Mucosa of rectum (tissue), 2 donors: ENCODE results near the gene KRTAP5-7.

ENCODE experiments used
- H3K27ac ChIP-seq, 2 donors: one replicate each; pipeline ENCODE4 v1.7.0; 2013; ENCODE audit warnings: inconsistent platforms in 2 of 2, low read depth in 2 of 2, low read length in 2 of 2
- H3K27me3 ChIP-seq, 2 donors: one replicate each; pipeline ENCODE4 v1.7.0; 2013; ENCODE audit warnings: low read length in 2 of 2; ENCODE audit not compliant: control insufficient read depth in 2 of 2, insufficient read depth in 2 of 2
- H3K36me3 ChIP-seq, 2 donors: one replicate each; pipeline ENCODE4 v1.7.0; 2013; ENCODE audit warnings: low read length in 2 of 2; ENCODE audit not compliant: control insufficient read depth in 2 of 2, insufficient read depth in 2 of 2
- H3K4me1 ChIP-seq, 2 donors: one replicate each; pipeline ENCODE4 v1.7.0; 2013; ENCODE audit warnings: low read length in 2 of 2, mild to moderate bottlenecking in 1 of 2; ENCODE audit not compliant: control insufficient read depth in 2 of 2, insufficient read depth in 2 of 2
- H3K4me3 ChIP-seq, 2 donors: one replicate each; pipeline ENCODE4 v1.7.0; 2013; ENCODE audit warnings: low read length in 2 of 2
- H3K9ac ChIP-seq, 2 donors: one replicate each; pipeline ENCODE4 v1.7.0; 2013; ENCODE audit warnings: low read length in 2 of 2, low read depth in 1 of 2, mild to moderate bottlenecking in 1 of 2
- H3K9me3 ChIP-seq, 2 donors: one replicate each; pipeline ENCODE4 v1.7.0; 2013; ENCODE audit warnings: low read length in 2 of 2; ENCODE audit not compliant: control insufficient read depth in 2 of 2
- donor health status: healthy.
- donor health status: Normal muscosa, but diverticular disease.

Gene KRTAP5-7

GRCh38 chr11:71542879-71543777 lies 16.1 kb downstream of the KRTAP5-7 start:
- H3K27ac ChIP-seq = no peak overlapping the region
- no peak overlapping the region for H3K9ac ChIP-seq
- H3K9me3 ChIP-seq = no peaks in the 10 kb centered on the region
- H3K36me3 ChIP-seq = no peaks in the 10 kb centered on the region
- H3K27me3 ChIP-seq = no peaks in the 10 kb centered on the region
- H3K4me1 ChIP-seq = no peaks in the 10 kb centered on the region
- H3K4me3 ChIP-seq = no peak overlapping the region

GRCh38 chr11:71543866-71544265 lies 16.8 kb downstream of the KRTAP5-7 start:
- H3K9ac ChIP-seq = no peak overlapping the region
- no peak overlapping the region for H3K4me3 ChIP-seq
- no peaks in the 10 kb centered on the region for H3K4me1 ChIP-seq
- no peaks in the 10 kb centered on the region for H3K27me3 ChIP-seq
- H3K36me3 ChIP-seq = no peaks in the 10 kb centered on the region
- H3K9me3 ChIP-seq = no peaks in the 10 kb centered on the region
- no peak overlapping the region for H3K27ac ChIP-seq

- Histone ChIP-seq H3K27ac (no peak overlapping the region), H3K27me3 (no peaks in the 10 kb centered on the region), H3K9ac (no peak overlapping the region), H3K4me1 (no peaks in the 10 kb centered on the region), H3K4me3 (no peak overlapping the region), H3K36me3 (no peaks in the 10 kb centered on the region), H3K9me3 (no peaks in the 10 kb centered on the region)
Observed at GRCh38 chr11:71544525-71545214, 17.6 kb downstream of the KRTAP5-7 start.

GRCh38 chr11:71545405-71545966 lies 18.4 kb downstream of the KRTAP5-7 start:
- H3K4me1 ChIP-seq = no peaks in the 10 kb centered on the region
- no peaks in the 10 kb centered on the region for H3K9me3 ChIP-seq
- H3K4me3 ChIP-seq = no peak overlapping the region
- no peak overlapping the region for H3K27ac ChIP-seq
- no peaks in the 10 kb centered on the region for H3K36me3 ChIP-seq
- no peaks in the 10 kb centered on the region for H3K27me3 ChIP-seq
- no peak overlapping the region for H3K9ac ChIP-seq

- H3K36me3 ChIP-seq = no peaks in the 10 kb centered on the region
- no peaks in the 10 kb centered on the region for H3K27me3 ChIP-seq
- no peak within 1 kb of the TSS for H3K4me3 ChIP-seq
- H3K9me3 ChIP-seq = no peaks in the 10 kb centered on the region
- no peaks in the 10 kb centered on the region for H3K4me1 ChIP-seq
- no peak within 1 kb of the TSS for H3K9ac ChIP-seq
- no peak within 1 kb of the TSS for H3K27ac ChIP-seq
Observed at GRCh38 chr11:71548120-71548519, 21.1 kb downstream of the KRTAP5-7 start, which contains the start of gene KRTAP5-9. Gene KRTAP5-9, plus strand, starts transcription at chr11:71548420. Its CDS starts 238 bp downstream, at chr11:71548658.

- Histone ChIP-seq H3K4me1 (no peaks in the 10 kb centered on the region), H3K9ac (no peak overlapping the region), H3K36me3 (no peaks in the 10 kb centered on the region), H3K9me3 (no peaks in the 10 kb centered on the region), H3K4me3 (no peak overlapping the region), H3K27me3 (no peaks in the 10 kb centered on the region), H3K27ac (no peak overlapping the region)
Observed at GRCh38 chr11:71548716-71549151, 21.7 kb downstream of the KRTAP5-7 start.

- H3K27ac ChIP-seq = no peak overlapping the region
- H3K9ac ChIP-seq = no peak overlapping the region
- H3K9me3 ChIP-seq = no peaks in the 10 kb centered on the region
- H3K4me1 ChIP-seq = no peaks in the 10 kb centered on the region
- no peaks in the 10 kb centered on the region for H3K27me3 ChIP-seq
- no peaks in the 10 kb centered on the region for H3K36me3 ChIP-seq
- no peak overlapping the region for H3K4me3 ChIP-seq
Observed at GRCh38 chr11:71551711-71552110, 24.6 kb downstream of the KRTAP5-7 start.

- Histone ChIP-seq H3K9me3 (no peaks in the 10 kb centered on the region), H3K36me3 (no peaks in the 10 kb centered on the region), H3K27ac (no peak overlapping the region), H3K9ac (no peak overlapping the region), H3K27me3 (no peaks in the 10 kb centered on the region), H3K4me1 (no peaks in the 10 kb centered on the region), H3K4me3 (no peak overlapping the region)
Observed at GRCh38 chr11:71554996-71555395, 27.9 kb downstream of the KRTAP5-7 start.

GRCh38 chr11:71555508-71555907 lies 28.4 kb downstream of the KRTAP5-7 start:
- no peak overlapping the region for H3K4me3 ChIP-seq
- H3K4me1 ChIP-seq = no peaks in the 10 kb centered on the region
- H3K9ac ChIP-seq = no peak overlapping the region
- H3K27ac ChIP-seq = no peak overlapping the region
- no peaks in the 10 kb centered on the region for H3K9me3 ChIP-seq
- H3K36me3 ChIP-seq = no peaks in the 10 kb centered on the region
- H3K27me3 ChIP-seq = no peaks in the 10 kb centered on the region

GRCh38 chr11:71556018-71556417 lies 29.0 kb downstream of the KRTAP5-7 start:
- Histone ChIP-seq H3K27ac (no peak overlapping the region), H3K36me3 (no peaks in the 10 kb centered on the region), H3K9me3 (no peaks in the 10 kb centered on the region), H3K4me3 (no peak overlapping the region), H3K27me3 (no peaks in the 10 kb centered on the region), H3K4me1 (no peaks in the 10 kb centered on the region), H3K9ac (no peak overlapping the region)
